HCT116 (cell line): ENCODE results near the gene GP1BB. TPM values are rescaled to one million over a fixed set of nuclear protein-coding genes. Genes with fewer than 3 reads are reported as not detected.

Experiments
- ATAC-seq: fragments of 200-7000 bp; cut with Tn5 transposase; 2 replicates; pipeline ENCODE4 v1.9.1; 2020; ENCODE audit warnings: mild to moderate bottlenecking, moderate library complexity
- BruUV-seq: library from RNA; stranded (reverse); fragments of 400-500 nt; replicated peaks from 2 replicates; lab custom pipeline; 2021; lab: Mats Ljungman, UMichigan
- CTCF ChIA-PET: fragments of 300-600 bp; sonication (Branson Sonifier 250); formaldehyde crosslinking; loops from one replicate; lab custom pipeline; 2021; ENCODE audit warnings: antibody characterized with exemption; lab: Charles Lee
- POLR2A ChIA-PET: fragments of 300-600, 350-600 bp; sonication (Branson Sonifier 250); formaldehyde crosslinking; loops from one replicate; lab custom pipeline; 2021; ENCODE audit warnings: antibody characterized with exemption; lab: Charles Lee
- RAD21 ChIA-PET, 2 experiments: fragments of 300-600 bp; sonication (Branson Sonifier 250); formaldehyde crosslinking; loops; one replicate each; lab custom pipeline; 2023; ENCODE audit warnings: low total read pairs in 2 of 2; ENCODE audit not compliant: uncharacterized antibody in 2 of 2, unreplicated experiment in 2 of 2, low non-redundant PET in 1 of 2; lab: Charles Lee
- DNase-seq: peaks from one replicate; pipeline ENCODE4 v3.0.0-alpha.2; 2010; ENCODE audit warnings: low read depth, low spot score
- H2AFZ ChIP-seq: fragments of 200-600 bp; shearing (Covaris generic), sonication (generic); 2 replicates; pipeline ENCODE4 v1.6.1; 2017; ENCODE audit warnings: low read depth, mixed run types, mixed read lengths, antibody characterized with exemption, low read length; ENCODE audit not compliant: poor library complexity, severe bottlenecking
- H3K27ac ChIP-seq: 2 replicates; pipeline ENCODE4 v1.5.1; 2012; ENCODE audit warnings: low read depth, low read length
- H3K27me3 ChIP-seq: fragments of 200-600 bp; sonication (generic); 2 replicates; pipeline ENCODE4 v1.6.1; 2016; ENCODE audit warnings: mixed run types, low read length, mixed read lengths; ENCODE audit not compliant: insufficient read depth
- H3K36me3 ChIP-seq, 2 experiments: fragments of 200-500 bp in 1 of 2; fragments of 200-600 bp in 1 of 2; sonication (Bioruptor generic) in 1 of 2; sonication (generic) in 1 of 2; 2 replicates each; pipeline versions ENCODE4 v1.5.1 to v1.6.1; 2014 to 2016; ENCODE audit warnings: low read length in 2 of 2, inconsistent platforms in 1 of 2, mixed read lengths in 1 of 2, mixed run types in 1 of 2; ENCODE audit not compliant: insufficient read depth in 2 of 2, control insufficient read depth in 1 of 2
- H3K4me1 ChIP-seq, 2 experiments: fragments of 200-600 bp in 1 of 2; sonication (generic) in 1 of 2; 2 replicates each; pipeline versions ENCODE4 v1.5.1 to v1.6.1; 2012 to 2017; ENCODE audit warnings: low read length in 2 of 2, inconsistent platforms in 1 of 2, mild to moderate bottlenecking in 1 of 2, mixed read lengths in 1 of 2, mixed run types in 1 of 2, moderate library complexity in 1 of 2; ENCODE audit not compliant: insufficient read depth in 2 of 2, control insufficient read depth in 1 of 2
- H3K4me2 ChIP-seq: fragments of 200-600 bp; sonication (generic); 2 replicates; pipeline ENCODE4 v1.6.1; 2017; ENCODE audit warnings: mixed run types, low read length, mixed read lengths
- H3K4me3 ChIP-seq, 2 experiments: fragments of 200-600 bp in 1 of 2; sonication (generic) in 1 of 2; replicated peaks in 1 of 2; 2 replicates each; pipeline ENCODE4 v1.5.1; 2011 to 2016; ENCODE audit warnings: low read length in 2 of 2, control low read depth in 1 of 2, low read depth in 1 of 2, mild to moderate bottlenecking in 1 of 2, mixed read lengths in 1 of 2, mixed run types in 1 of 2
- H3K79me2 ChIP-seq: fragments of 200-600 bp; sonication (generic); 2 replicates; pipeline ENCODE4 v1.6.1; 2017; ENCODE audit warnings: mild to moderate bottlenecking, mixed run types, low read length, moderate library complexity, mixed read lengths; ENCODE audit not compliant: insufficient read depth
- H3K9ac ChIP-seq: fragments of 200-600 bp; sonication (generic); 2 replicates; pipeline ENCODE4 v1.6.1; 2016; ENCODE audit warnings: low read length, mixed read lengths
- H3K9me2 ChIP-seq: fragments of 200-600 bp; sonication (generic), shearing (Covaris generic); 2 replicates; pipeline ENCODE4 v1.6.1; 2017; ENCODE audit warnings: mixed run types, mild to moderate bottlenecking, moderate library complexity; ENCODE audit not compliant: insufficient read depth
- H3K9me3 ChIP-seq, 2 experiments: fragments of 200-500 bp in 1 of 2; fragments of 200-600 bp in 1 of 2; sonication (Bioruptor generic) in 1 of 2; sonication (generic) in 1 of 2; 2 replicates each; pipeline ENCODE4 v1.6.1; 2014 to 2017; ENCODE audit warnings: low read length in 2 of 2, mixed read lengths in 2 of 2, inconsistent platforms in 1 of 2, low read depth in 1 of 2, mild to moderate bottlenecking in 1 of 2, mixed run types in 1 of 2, moderate library complexity in 1 of 2; ENCODE audit not compliant: control insufficient read depth in 1 of 2, insufficient read depth in 1 of 2
- H4K20me1 ChIP-seq: fragments of 200-600 bp; sonication (generic), shearing (Covaris generic); 2 replicates; pipeline ENCODE4 v1.6.1; 2017; ENCODE audit warnings: mixed run types, mild to moderate bottlenecking, moderate library complexity; ENCODE audit not compliant: insufficient read depth
- ATF3 ChIP-seq: IDR thresholded peaks from 2 replicates; pipeline ENCODE4 v1.6.1; 2012
- CBX3 ChIP-seq: IDR thresholded peaks from 2 replicates; pipeline ENCODE4 v1.6.1; 2012; ENCODE audit warnings: low read depth
- CEBPB ChIP-seq: IDR thresholded peaks from 2 replicates; pipeline ENCODE4 v1.6.1; 2012; ENCODE audit warnings: low read depth
- EGR1 ChIP-seq: IDR thresholded peaks from 2 replicates; pipeline ENCODE4 v1.6.1; 2012; ENCODE audit warnings: low read depth
- ELF1 ChIP-seq: IDR thresholded peaks from 2 replicates; pipeline ENCODE4 v1.6.1; 2012; ENCODE audit warnings: low read depth, borderline replicate concordance
- EZH2 ChIP-seq: fragments of 200-600 bp; sonication (generic); IDR thresholded peaks from 2 replicates; pipeline ENCODE4 v1.6.1; 2017; ENCODE audit warnings: antibody characterized with exemption, mixed run types
- JUND ChIP-seq: IDR thresholded peaks from 2 replicates; pipeline ENCODE4 v1.6.1; 2012
- POLR2AphosphoS5 ChIP-seq: IDR thresholded peaks from 2 replicates; pipeline ENCODE4 v1.6.1; 2011; ENCODE audit warnings: mild to moderate bottlenecking, low read depth, low read length, moderate library complexity
- RAD21 ChIP-seq: IDR thresholded peaks from 2 replicates; pipeline ENCODE4 v1.6.1; 2012; ENCODE audit warnings: low read depth, mild to moderate bottlenecking
- SIN3A ChIP-seq: IDR thresholded peaks from 2 replicates; pipeline ENCODE4 v1.6.1; 2012; ENCODE audit warnings: low read depth
- SP1 ChIP-seq: IDR thresholded peaks from 2 replicates; pipeline ENCODE4 v1.6.1; 2012; ENCODE audit warnings: low read depth
- SRF ChIP-seq: IDR thresholded peaks from 2 replicates; pipeline ENCODE4 v1.6.1; 2012; ENCODE audit warnings: low read depth
- TCF7L2 ChIP-seq: IDR thresholded peaks from 2 replicates; pipeline ENCODE4 v1.7.0; 2011; ENCODE audit warnings: borderline replicate concordance, inconsistent platforms; ENCODE audit not compliant: insufficient read depth, insufficient read length; ENCODE audit errors: extremely low read depth
- YY1 ChIP-seq: IDR thresholded peaks from 2 replicates; pipeline ENCODE4 v1.6.1; 2011; ENCODE audit warnings: low read length, low read depth, moderate library complexity, mild to moderate bottlenecking; ENCODE audit not compliant: insufficient replicate concordance; ENCODE audit errors: extremely low read depth
- ZFX ChIP-seq: fragments of 450-650 bp; IDR thresholded peaks from 2 replicates; pipeline ENCODE4 v1.6.1; 2017
- intact Hi-C: fragments of 100-400 bp; cut with micrococcal nuclease; formaldehyde crosslinking; loops from 2 replicates; pipeline ENCODE4 v1.10.0; 2022
- total RNA-seq: library from RNA; stranded (reverse); gene quantifications from one replicate; pipeline ENCODE4 v1.2.1, GENCODE V29; 2021; ENCODE audit not compliant: unreplicated experiment
- TF ChIP-seq, protein P1 (sequence below): IDR thresholded peaks from 2 replicates; pipeline ENCODE4 v1.6.1; 2011; ENCODE audit warnings: mild to moderate bottlenecking, low read length, moderate library complexity; ENCODE audit not compliant: insufficient replicate concordance; ENCODE audit errors: extremely low read depth
- TF ChIP-seq, protein P2 (sequence below): IDR thresholded peaks from 2 replicates; pipeline ENCODE4 v1.6.1; 2012; ENCODE audit warnings: low read depth
- TF ChIP-seq, protein P3 (sequence below): IDR thresholded peaks from 2 replicates; pipeline ENCODE4 v1.6.1; 2012

The GP1BB gene
- total RNA-seq, 1 experiment from 2014 or later, result 4.8 TPM

GRCh38 chr22:19730655-19731360 lies 7.5 kb downstream of the GP1BB start (continued):
- TF ChIP-seq, protein P1, sequence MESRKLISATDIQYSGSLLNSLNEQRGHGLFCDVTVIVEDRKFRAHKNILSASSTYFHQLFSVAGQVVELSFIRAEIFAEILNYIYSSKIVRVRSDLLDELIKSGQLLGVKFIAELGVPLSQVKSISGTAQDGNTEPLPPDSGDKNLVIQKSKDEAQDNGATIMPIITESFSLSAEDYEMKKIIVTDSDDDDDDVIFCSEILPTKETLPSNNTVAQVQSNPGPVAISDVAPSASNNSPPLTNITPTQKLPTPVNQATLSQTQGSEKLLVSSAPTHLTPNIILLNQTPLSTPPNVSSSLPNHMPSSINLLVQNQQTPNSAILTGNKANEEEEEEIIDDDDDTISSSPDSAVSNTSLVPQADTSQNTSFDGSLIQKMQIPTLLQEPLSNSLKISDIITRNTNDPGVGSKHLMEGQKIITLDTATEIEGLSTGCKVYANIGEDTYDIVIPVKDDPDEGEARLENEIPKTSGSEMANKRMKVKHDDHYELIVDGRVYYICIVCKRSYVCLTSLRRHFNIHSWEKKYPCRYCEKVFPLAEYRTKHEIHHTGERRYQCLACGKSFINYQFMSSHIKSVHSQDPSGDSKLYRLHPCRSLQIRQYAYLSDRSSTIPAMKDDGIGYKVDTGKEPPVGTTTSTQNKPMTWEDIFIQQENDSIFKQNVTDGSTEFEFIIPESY, result no peak

DNA sequence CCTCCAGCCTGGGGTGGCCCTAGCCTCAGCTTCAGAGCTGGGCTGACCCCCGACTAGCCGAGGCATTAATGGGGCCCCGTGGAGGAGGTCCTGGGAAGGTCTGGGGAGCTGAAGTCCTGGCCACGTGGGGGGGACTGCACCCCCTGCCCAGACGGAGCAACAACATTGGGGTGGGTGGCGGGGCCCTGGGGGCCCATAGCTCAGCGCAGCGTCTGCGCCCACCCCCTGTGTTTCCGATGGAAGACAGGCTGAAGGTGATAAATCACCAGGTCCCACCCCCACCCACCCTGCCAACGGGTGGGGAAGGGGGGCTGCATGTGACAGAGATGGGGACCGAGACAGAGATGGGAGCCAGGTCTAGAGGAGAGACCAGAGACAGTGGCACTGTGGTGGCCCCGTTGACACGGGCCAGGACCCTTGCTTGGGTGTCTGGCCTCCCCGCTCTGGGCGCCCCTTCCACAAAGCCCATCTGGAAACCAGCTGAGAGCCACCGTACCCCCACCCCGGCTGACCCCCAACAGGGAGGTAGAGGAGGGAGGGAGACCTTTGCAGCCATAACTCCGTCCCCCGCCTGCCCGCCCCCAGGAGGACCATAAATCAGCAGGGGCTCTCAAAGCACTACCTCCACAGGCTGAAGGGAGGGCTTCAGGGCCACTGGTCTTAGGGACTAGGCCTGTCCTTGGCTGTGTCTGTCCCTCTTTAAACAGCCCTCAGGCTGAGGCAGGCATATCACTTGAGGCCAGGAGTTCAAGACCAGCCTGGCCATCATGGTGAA lies 8.2 kb downstream of the GP1BB start:
- POLR2A ChIA-PET, result no interaction called here
- H3K79me2 ChIP-seq, result no peaks in the 10 kb centered on the region
- no peaks in the 10 kb centered on the region for H3K36me3 ChIP-seq
- no peaks in the 10 kb centered on the region for H3K9me3 ChIP-seq
- BruUV-seq, result no TSS peak
- peak overlapping the region; percentile 88 for H3K4me2 ChIP-seq
- no peak overlapping the region for H3K27ac ChIP-seq
- no peaks in the 10 kb centered on the region for H3K27me3 ChIP-seq
- H2AFZ ChIP-seq, result no peak overlapping the region
- H3K9me2 ChIP-seq, result no peaks in the 10 kb centered on the region
- H3K4me1 ChIP-seq, result peaks cover 0 to 12% of the 10 kb centered on the region in 2 experiments; a peak in 2 of 4 replicates
- RAD21 ChIA-PET, result interaction anchor here (1.3 to 2.3 kb wide), 4 partner anchors 52 to 179 kb away, joined by 3 to 43 read pairs (median 16); no protein-coding TSS in a partner anchor
- no peaks in the 10 kb centered on the region for H4K20me1 ChIP-seq
- no peak overlapping the region for H3K9ac ChIP-seq
- CTCF ChIA-PET, result interaction anchor here (1.1 to 3.9 kb wide), 11 partner anchors 10 to 398 kb away, joined by 3 to 123 read pairs (median 7); no protein-coding TSS in a partner anchor
- H3K4me3 ChIP-seq, result no peak overlapping the region
- intact Hi-C loops, result loop anchor here (2.0 kb wide), 2 partner anchors 25 to 227 kb away; no protein-coding TSS in a partner anchor
- DNase-seq (no peak), ATAC-seq (no peak)
- TF ChIP-seq ZFX (no peak), RAD21 (no peak), YY1 (no peak), SRF (no peak), CEBPB (no peak), POLR2AphosphoS5 (no peak), SIN3A (no peak), EGR1 (no peak), SP1 (no peak), CBX3 (no peak), JUND (no peak), EZH2 (no peak), TCF7L2 (no peak), ATF3 (no peak), ELF1 (no peak)
- TF ChIP-seq, protein P2, sequence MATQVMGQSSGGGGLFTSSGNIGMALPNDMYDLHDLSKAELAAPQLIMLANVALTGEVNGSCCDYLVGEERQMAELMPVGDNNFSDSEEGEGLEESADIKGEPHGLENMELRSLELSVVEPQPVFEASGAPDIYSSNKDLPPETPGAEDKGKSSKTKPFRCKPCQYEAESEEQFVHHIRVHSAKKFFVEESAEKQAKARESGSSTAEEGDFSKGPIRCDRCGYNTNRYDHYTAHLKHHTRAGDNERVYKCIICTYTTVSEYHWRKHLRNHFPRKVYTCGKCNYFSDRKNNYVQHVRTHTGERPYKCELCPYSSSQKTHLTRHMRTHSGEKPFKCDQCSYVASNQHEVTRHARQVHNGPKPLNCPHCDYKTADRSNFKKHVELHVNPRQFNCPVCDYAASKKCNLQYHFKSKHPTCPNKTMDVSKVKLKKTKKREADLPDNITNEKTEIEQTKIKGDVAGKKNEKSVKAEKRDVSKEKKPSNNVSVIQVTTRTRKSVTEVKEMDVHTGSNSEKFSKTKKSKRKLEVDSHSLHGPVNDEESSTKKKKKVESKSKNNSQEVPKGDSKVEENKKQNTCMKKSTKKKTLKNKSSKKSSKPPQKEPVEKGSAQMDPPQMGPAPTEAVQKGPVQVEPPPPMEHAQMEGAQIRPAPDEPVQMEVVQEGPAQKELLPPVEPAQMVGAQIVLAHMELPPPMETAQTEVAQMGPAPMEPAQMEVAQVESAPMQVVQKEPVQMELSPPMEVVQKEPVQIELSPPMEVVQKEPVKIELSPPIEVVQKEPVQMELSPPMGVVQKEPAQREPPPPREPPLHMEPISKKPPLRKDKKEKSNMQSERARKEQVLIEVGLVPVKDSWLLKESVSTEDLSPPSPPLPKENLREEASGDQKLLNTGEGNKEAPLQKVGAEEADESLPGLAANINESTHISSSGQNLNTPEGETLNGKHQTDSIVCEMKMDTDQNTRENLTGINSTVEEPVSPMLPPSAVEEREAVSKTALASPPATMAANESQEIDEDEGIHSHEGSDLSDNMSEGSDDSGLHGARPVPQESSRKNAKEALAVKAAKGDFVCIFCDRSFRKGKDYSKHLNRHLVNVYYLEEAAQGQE, result no peak
- TF ChIP-seq, protein P3, sequence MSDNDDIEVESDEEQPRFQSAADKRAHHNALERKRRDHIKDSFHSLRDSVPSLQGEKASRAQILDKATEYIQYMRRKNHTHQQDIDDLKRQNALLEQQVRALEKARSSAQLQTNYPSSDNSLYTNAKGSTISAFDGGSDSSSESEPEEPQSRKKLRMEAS, result no peak
